Stimulated activated CD4-positive, alpha-beta T cell treated with anti-CD3 and anti-CD28 coated beads, Interleukin-12 subunit alpha, Interleukin-12 subunit beta, amount 100 ng/mL, for 4 hours (primary cell): Measurements from ENCODE around the gene STK25.
A peak's percentile ranks its signal among the peaks of the same experiment; 100 is the strongest.

Experiments used
- DNase-seq: peaks from one replicate; pipeline ENCODE4 v3.0.0-alpha.2; 2020

STK25 gene

GRCh38 chr2:241508240-241509154 is at the start of gene STK25:
Gene STK25 (minus strand): TSS chr2:241508584. CDS start chr2:241508035, 549 bp downstream.
- peak; percentile 97 for DNase-seq

- no peak for DNase-seq
Observed at GRCh38 chr2:241556746-241557145, 48.4 kb upstream of the STK25 start.

GRCh38 chr2:241555711-241556110 is 47.3 kb upstream of the STK25 start:
- no peak for DNase-seq

GRCh38 chr2:241554610-241555322 is 46.4 kb upstream of the STK25 start:
- no peak for DNase-seq

- DNase-seq = no peak
Observed at GRCh38 chr2:241553981-241554380, 45.6 kb upstream of the STK25 start.

- DNase-seq = no peak
Observed at GRCh38 chr2:241553512-241553830, 45.1 kb upstream of the STK25 start.

- no peak for DNase-seq
Observed at GRCh38 chr2:241551998-241552737, 43.8 kb upstream of the STK25 start.

- no peak for DNase-seq
Observed at GRCh38 chr2:241551599-241551997, 43.2 kb upstream of the STK25 start.

- DNase-seq = no peak
Observed at GRCh38 chr2:241550616-241551580, 42.5 kb upstream of the STK25 start.

- no peak for DNase-seq
Observed at GRCh38 chr2:241548451-241548835, 40.1 kb upstream of the STK25 start.

GRCh38 chr2:241547781-241548450 is 39.5 kb upstream of the STK25 start:
- no peak for DNase-seq

- no peak for DNase-seq
Observed at GRCh38 chr2:241546771-241547498, 38.6 kb upstream of the STK25 start.

- DNase-seq = no peak
Observed at GRCh38 chr2:241545523-241546473, 37.4 kb upstream of the STK25 start.

- DNase-seq = no peak
Observed at GRCh38 chr2:241545106-241545505, 36.7 kb upstream of the STK25 start.

GRCh38 chr2:241542278-241542605 is 33.9 kb upstream of the STK25 start:
- no peak for DNase-seq

GRCh38 chr2:241541564-241542277 is 33.3 kb upstream of the STK25 start:
- DNase-seq = no peak

GRCh38 chr2:241540771-241541561 is 32.6 kb upstream of the STK25 start:
- peak; percentile 54 for DNase-seq

- DNase-seq = no peak
Observed at GRCh38 chr2:241540401-241540770, 32.0 kb upstream of the STK25 start.
